Thyroid gland (tissue), 4 donors: ENCODE results near the gene ZFHX3. TPM values are rescaled to one million over a fixed set of nuclear protein-coding genes. Genes with fewer than 3 reads are reported as not detected.

Experiments
- DNase-seq, 2 donors: peaks; one replicate each; pipeline ENCODE4 v3.0.0-alpha.2; 2019
- H3K27ac ChIP-seq, 3 donors: fragments of 200-600 bp; sonication (generic); 1 replicate in 2 of 3; 2 replicates in 1 of 3; pipeline ENCODE4 v1.5.1; 2016 to 2019; ENCODE audit warnings: mild to moderate bottlenecking in 1 of 3, moderate library complexity in 1 of 3
- H3K27me3 ChIP-seq: fragments of 200-600 bp; sonication (generic); one replicate; pipeline ENCODE4 v1.5.1; 2019
- H3K36me3 ChIP-seq, 2 donors: fragments of 200-600 bp; sonication (generic); one replicate each; pipeline ENCODE4 v1.5.1; 2016 to 2019
- H3K4me1 ChIP-seq, 2 donors: fragments of 200-600 bp; sonication (generic); one replicate each; pipeline ENCODE4 v1.5.1; 2017 to 2019
- H3K4me3 ChIP-seq, 3 donors: fragments of 200-600 bp; sonication (generic); replicated peaks in 1 of 3; 1 replicate in 2 of 3; 2 replicates in 1 of 3; pipeline ENCODE4 v1.5.1; 2016; ENCODE audit warnings: mild to moderate bottlenecking in 1 of 3
- H3K9me3 ChIP-seq: fragments of 200-600 bp; sonication (generic); one replicate; pipeline ENCODE4 v1.5.1; 2017
- CTCF ChIP-seq, 6 experiments: fragments of 200-600 bp in 3 of 6; fragments of 450-650 bp in 3 of 6; sonication (generic) in 3 of 6; IDR thresholded peaks; one replicate each; pipeline ENCODE4 v1.5.1; 2016 to 2019; ENCODE audit warnings: antibody characterized with exemption in 6 of 6, mild to moderate bottlenecking in 2 of 6, inconsistent platforms in 1 of 6, moderate library complexity in 1 of 6
- POLR2A ChIP-seq, 2 donors: fragments of 450-650 bp; IDR thresholded peaks; one replicate each; pipeline ENCODE4 v1.6.1; 2017; ENCODE audit warnings: antibody characterized with exemption in 2 of 2, mild to moderate bottlenecking in 2 of 2, moderate library complexity in 1 of 2
- WGBS, 2 donors: methylation state at CpG; one replicate each; pipeline ENCODE4 v1.1.5; 2017; 5-methylcytosine and 5-hydroxymethylcytosine counted together
- intact Hi-C: fragments of 100-400 bp; cut with DNase I; formaldehyde crosslinking; loops from one replicate; pipeline ENCODE4 v1.15.1; 2023
- total RNA-seq, 4 donors: library from RNA; depleted of rRNA; stranded (reverse); fragments of >200 nt; gene quantifications; one replicate each; pipeline ENCODE4 v1.2.3, GENCODE V29; 2016

Gene ZFHX3
- total RNA-seq, 4 donors from 2014 or later: 27.4 to 92.9 (median 45.5) TPM

- no peak for TF ChIP-seq CTCF (IDR thresholded peaks at IDR 0.05)
- no peak for TF ChIP-seq POLR2A (IDR thresholded peaks at IDR 0.05)
- no peaks in the 10 kb centered on the region for H3K36me3 ChIP-seq
- H3K4me1 ChIP-seq: peaks cover 9 to 32% of the 10 kb centered on the region in 2 donors
- H3K27ac ChIP-seq: no peak overlapping the region
- H3K4me3 ChIP-seq: no peak overlapping the region
- intact Hi-C loops: no loop called here
- no peak for DNase-seq
- WGBS, 2 donors: 89 to 92% methylated on average over 2 of the region's 2 CpGs
- no peaks in the 10 kb centered on the region for H3K9me3 ChIP-seq
- no peaks in the 10 kb centered on the region for H3K27me3 ChIP-seq
Observed at GRCh38 chr16:73002866-73003265, 45.1 kb downstream of the ZFHX3 start.

- WGBS, 2 donors: 82 to 90% methylated on average over 7 of the region's 7 CpGs
- peak in 1 of 2 donors; percentile 0 for DNase-seq
- Histone ChIP-seq H3K4me3 (no peak overlapping the region), H3K27me3 (no peaks in the 10 kb centered on the region), H3K36me3 (no peaks in the 10 kb centered on the region), H3K27ac (peak overlapping the region in 2 of 3 donors; percentile 1 to 39), H3K4me1 (peaks cover 23 to 50% of the 10 kb centered on the region in 2 donors), H3K9me3 (no peaks in the 10 kb centered on the region)
- TF ChIP-seq CTCF (IDR thresholded peaks at IDR 0.05) (no peak), POLR2A (IDR thresholded peaks at IDR 0.05) (no peak)
- intact Hi-C loops: no loop called here
Observed at GRCh38 chr16:73000907-73001521, 46.9 kb downstream of the ZFHX3 start.

GRCh38 chr16:73000020-73000906 lies 47.7 kb downstream of the ZFHX3 start:
- intact Hi-C loops: no loop called here
- Histone ChIP-seq H3K9me3 (no peaks in the 10 kb centered on the region), H3K27me3 (no peaks in the 10 kb centered on the region), H3K4me1 (peaks cover 27 to 57% of the 10 kb centered on the region in 2 donors), H3K4me3 (no peak overlapping the region), H3K27ac (peak overlapping the region in 2 of 3 donors; percentile 1 to 39), H3K36me3 (no peaks in the 10 kb centered on the region)
- peak; percentile 39 to 44 for DNase-seq
- TF ChIP-seq CTCF (IDR thresholded peaks at IDR 0.05): no peak
- no peak for TF ChIP-seq POLR2A (IDR thresholded peaks at IDR 0.05)
- 34% methylated on average over 20 to 22 of the region's 22 CpGs for WGBS, 2 donors

GRCh38 chr16:72999541-73000019 lies 48.3 kb downstream of the ZFHX3 start:
- DNase-seq: no peak
- Histone ChIP-seq H3K9me3 (no peaks in the 10 kb centered on the region), H3K36me3 (no peaks in the 10 kb centered on the region), H3K27me3 (no peaks in the 10 kb centered on the region), H3K27ac (peak overlapping the region in 2 of 3 donors; percentile 1 to 39), H3K4me1 (peaks cover 30 to 61% of the 10 kb centered on the region in 2 donors), H3K4me3 (no peak overlapping the region)
- TF ChIP-seq POLR2A (IDR thresholded peaks at IDR 0.05): no peak
- TF ChIP-seq CTCF (IDR thresholded peaks at IDR 0.05): no peak
- WGBS, 2 donors: 58 to 65% methylated on average over 8 to 9 of the region's 9 CpGs
- intact Hi-C loops: no loop called here
